GM12878 (cell line): Measurements from ENCODE around the gene OR2M2.

Source experiments
- BRCA1 ChIP-seq: IDR thresholded peaks from 2 replicates; pipeline ENCODE4 v1.6.1; 2011; ENCODE audit warnings: low read depth, low read length, improper control_type of control experiment
- EP300 ChIP-seq, 2 experiments: fragments of 150-350 bp in 1 of 2; IDR thresholded peaks; 2 replicates each; pipeline ENCODE4 v1.6.1; 2011 to 2012; ENCODE audit warnings: low read depth in 2 of 2, low read length in 2 of 2, borderline replicate concordance in 1 of 2, improper control_type of control experiment in 1 of 2, inconsistent platforms in 1 of 2; ENCODE audit not compliant: control insufficient read depth in 1 of 2
- MEF2A ChIP-seq: IDR thresholded peaks from 2 replicates; pipeline ENCODE4 v1.6.1; 2011; ENCODE audit warnings: low read depth, mild to moderate bottlenecking, low read length, moderate library complexity; ENCODE audit not compliant: insufficient read depth
- MTA3 ChIP-seq: IDR thresholded peaks from 2 replicates; pipeline ENCODE4 v1.6.1; 2012; ENCODE audit warnings: low read length, inconsistent platforms, borderline replicate concordance
- NFYB ChIP-seq: IDR thresholded peaks from 2 replicates; pipeline ENCODE4 v1.6.1; 2011; ENCODE audit warnings: low read depth, mild to moderate bottlenecking, low read length, improper control_type of control experiment, moderate library complexity; ENCODE audit not compliant: insufficient read depth
- POLR2A ChIP-seq: IDR thresholded peaks from 2 replicates; pipeline ENCODE4 v1.6.1; 2011; ENCODE audit warnings: low read depth, mild to moderate bottlenecking, low read length
- POLR2AphosphoS5 ChIP-seq: IDR thresholded peaks from 2 replicates; pipeline ENCODE4 v1.6.1; 2011; ENCODE audit warnings: mild to moderate bottlenecking, low read length, inconsistent platforms
- RCOR1 ChIP-seq: conservative IDR thresholded peaks from 2 replicates; pipeline ENCODE4 v1.6.1; 2012; ENCODE audit warnings: low read depth, low read length, improper control_type of control experiment
- SP1 ChIP-seq: IDR thresholded peaks from one replicate; pipeline ENCODE4 v1.6.1; 2011; ENCODE audit warnings: low read depth, low read length
- ZNF592 ChIP-seq: fragments of 450-650 bp; IDR thresholded peaks from 2 replicates; pipeline ENCODE4 v1.6.1; 2017; ENCODE audit warnings: mild to moderate bottlenecking, moderate library complexity
- TF ChIP-seq, protein P1 (sequence below), 3 experiments: IDR thresholded peaks in 2 of 3; conservative IDR thresholded peaks in 1 of 3; 2 replicates each; pipeline ENCODE4 v1.5.1; 2011; ENCODE audit warnings: low read depth in 3 of 3, low read length in 3 of 3, mild to moderate bottlenecking in 3 of 3, control low read depth in 2 of 3, moderate library complexity in 2 of 3, inconsistent platforms in 1 of 3, mixed read lengths in 1 of 3; ENCODE audit not compliant: control insufficient read depth in 2 of 3, insufficient read depth in 1 of 3; ENCODE audit errors: extremely low read depth in 1 of 3

DNA sequence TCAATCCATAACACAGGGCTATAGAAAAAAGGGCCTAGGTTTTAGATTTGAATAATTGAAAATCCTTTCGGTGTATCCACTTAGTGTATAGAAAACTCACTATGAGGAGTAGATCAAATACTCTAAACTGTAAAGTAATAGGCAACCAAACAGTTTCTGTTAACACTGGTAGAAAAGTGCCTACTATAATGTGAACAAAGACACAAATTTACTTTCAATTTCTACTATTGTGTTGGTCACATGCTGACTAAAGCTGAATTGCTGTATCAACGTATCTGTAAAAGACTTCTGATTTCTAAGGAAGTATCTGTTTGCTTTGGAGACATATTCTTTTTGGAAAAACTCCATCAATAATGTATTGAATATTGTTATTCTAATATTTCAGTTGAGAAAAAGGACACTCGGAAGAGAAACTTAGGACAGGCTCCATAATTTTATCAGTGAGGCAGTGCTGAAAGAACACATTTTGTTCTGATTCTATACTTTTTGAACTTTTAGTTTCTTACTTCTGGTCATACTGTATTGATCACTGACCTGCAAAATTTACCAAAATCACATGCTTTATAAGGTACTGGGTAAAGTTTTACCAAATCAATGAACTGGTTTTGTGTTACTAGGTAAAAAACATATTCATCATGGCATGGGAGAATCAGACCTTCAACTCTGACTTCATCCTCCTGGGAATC is 30.0 kb upstream of the OR2M2 start, which contains the start of gene OR2M5:
- TF ChIP-seq POLR2A (no peak), MEF2A (no peak), BRCA1 (no peak), NFYB (no peak), MTA3 (no peak), POLR2AphosphoS5 (no peak), SP1 (no peak), ZNF592 (no peak), RCOR1 (no peak), EP300 (IDR thresholded peaks at IDR 0.05; ENCODE audit: borderline replicate concordance in 1 of 2, control insufficient read depth in 1 of 2, low read depth in 2 of 2, low read length in 2 of 2) (no peak)
- TF ChIP-seq, protein P1, sequence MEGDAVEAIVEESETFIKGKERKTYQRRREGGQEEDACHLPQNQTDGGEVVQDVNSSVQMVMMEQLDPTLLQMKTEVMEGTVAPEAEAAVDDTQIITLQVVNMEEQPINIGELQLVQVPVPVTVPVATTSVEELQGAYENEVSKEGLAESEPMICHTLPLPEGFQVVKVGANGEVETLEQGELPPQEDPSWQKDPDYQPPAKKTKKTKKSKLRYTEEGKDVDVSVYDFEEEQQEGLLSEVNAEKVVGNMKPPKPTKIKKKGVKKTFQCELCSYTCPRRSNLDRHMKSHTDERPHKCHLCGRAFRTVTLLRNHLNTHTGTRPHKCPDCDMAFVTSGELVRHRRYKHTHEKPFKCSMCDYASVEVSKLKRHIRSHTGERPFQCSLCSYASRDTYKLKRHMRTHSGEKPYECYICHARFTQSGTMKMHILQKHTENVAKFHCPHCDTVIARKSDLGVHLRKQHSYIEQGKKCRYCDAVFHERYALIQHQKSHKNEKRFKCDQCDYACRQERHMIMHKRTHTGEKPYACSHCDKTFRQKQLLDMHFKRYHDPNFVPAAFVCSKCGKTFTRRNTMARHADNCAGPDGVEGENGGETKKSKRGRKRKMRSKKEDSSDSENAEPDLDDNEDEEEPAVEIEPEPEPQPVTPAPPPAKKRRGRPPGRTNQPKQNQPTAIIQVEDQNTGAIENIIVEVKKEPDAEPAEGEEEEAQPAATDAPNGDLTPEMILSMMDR (IDR thresholded peaks at IDR 0.05 in 2 of 3, conservative IDR thresholded peaks at IDR 0.05 in 1 of 3; ENCODE audit: control insufficient read depth in 2 of 3, extremely low read depth in 1 of 3, insufficient read depth in 1 of 3, low read depth in 3 of 3, low read length in 3 of 3), result no peak
